OCI-M2 (cell line): ENCODE results near the gene MLLT6.
"Not testable (repeated sequence)": the region's sequence is repeated elsewhere in the genome, so short reads cannot be mapped to it uniquely, and the experiment has no call there.

Experiments used
- DNase-seq: peaks from one replicate; lab custom pipeline; 2025; ENCODE audit not compliant: unreplicated experiment; lab: John Stamatoyannopoulos, UW

MLLT6 gene

DNA sequence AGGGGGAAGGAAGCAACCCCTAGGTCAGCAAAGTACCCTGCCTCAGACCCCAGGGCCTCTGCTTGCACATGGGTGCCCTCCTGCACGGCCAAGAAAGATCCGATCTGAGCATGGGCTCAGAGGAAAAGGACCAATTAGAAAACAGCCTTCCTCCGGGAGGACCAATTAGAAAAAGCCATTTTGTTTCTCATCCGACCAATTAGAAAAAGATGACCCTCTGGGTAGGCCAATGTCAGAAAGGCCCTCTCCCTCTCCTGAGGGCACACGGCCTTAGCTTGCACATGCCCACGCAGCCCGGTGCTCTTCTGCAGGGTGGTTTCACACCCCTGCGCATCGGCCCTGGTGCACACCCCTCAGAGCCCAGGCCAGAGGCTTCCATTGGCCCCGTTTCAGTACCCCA is 20.0 kb downstream of the MLLT6 start:
- DNase-seq: no peak

DNA sequence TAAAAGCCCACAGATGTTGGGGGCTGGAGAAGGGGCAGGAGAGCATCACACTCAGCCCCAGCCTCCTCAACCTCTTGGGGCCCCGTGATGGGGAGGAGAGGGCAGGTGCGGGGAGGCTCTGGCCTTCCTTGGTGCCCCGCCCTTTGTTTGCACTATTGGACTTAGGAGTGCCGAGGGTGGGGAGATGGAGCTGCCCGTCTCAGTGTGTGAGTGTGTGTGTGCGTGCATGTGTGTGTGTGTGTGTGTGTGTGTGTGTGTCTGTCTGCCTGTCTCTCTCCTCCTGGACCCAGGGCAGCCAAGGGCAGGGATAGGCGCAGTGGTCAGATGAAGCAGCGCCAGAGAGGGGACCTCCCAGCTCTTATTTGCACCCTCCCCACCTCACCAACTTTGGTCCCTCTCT is 21.1 kb downstream of the MLLT6 start:
- not testable (repeated sequence) for DNase-seq

DNA sequence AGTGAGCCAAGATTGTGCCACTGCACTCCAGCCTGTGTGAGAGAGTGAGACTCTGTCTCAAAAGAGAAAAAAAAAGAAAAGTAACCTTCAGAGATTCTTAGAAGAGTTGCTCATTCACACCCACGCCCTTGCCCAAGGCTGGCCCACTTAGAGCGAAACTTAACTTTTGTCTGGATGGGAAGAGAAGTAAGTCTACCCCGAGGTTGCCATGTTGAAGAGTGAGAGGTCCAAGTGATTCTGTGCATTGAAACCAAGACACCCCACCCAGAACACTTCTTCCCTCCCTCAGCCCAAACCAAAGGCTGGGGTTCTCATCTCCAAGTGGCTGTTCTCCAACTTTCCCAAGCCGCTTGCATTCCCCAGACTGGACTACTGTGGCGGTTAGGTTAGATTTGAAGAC is 22.7 kb downstream of the MLLT6 start:
- DNase-seq: no peak

DNA sequence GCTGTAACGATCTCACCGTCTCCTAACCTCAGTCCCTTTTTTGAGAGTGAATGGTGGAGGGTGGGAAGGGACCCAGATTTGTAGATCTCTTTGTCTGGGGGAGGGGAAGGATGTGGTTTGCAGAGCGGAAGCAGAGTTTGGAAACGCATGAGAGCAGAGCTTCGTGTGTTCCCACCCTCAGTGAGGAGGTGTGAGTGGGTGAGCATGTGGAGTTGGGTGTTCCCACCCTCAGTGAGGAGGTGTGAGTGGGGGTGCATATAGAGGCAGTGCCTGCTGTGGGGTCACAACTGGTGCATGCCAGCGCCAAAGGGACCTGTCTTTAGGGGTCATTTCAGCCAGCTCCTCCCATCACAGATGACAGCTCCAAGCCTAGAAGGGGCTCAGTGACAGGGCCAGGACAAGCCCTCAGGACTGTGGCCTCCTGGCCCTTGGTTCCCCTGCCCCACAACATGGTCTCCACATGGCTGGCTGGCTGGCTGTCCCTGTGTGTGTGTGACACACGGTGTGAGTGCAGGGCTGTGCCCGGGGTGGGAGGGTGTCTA is 23.3 kb downstream of the MLLT6 start:
- no peak for DNase-seq

DNA sequence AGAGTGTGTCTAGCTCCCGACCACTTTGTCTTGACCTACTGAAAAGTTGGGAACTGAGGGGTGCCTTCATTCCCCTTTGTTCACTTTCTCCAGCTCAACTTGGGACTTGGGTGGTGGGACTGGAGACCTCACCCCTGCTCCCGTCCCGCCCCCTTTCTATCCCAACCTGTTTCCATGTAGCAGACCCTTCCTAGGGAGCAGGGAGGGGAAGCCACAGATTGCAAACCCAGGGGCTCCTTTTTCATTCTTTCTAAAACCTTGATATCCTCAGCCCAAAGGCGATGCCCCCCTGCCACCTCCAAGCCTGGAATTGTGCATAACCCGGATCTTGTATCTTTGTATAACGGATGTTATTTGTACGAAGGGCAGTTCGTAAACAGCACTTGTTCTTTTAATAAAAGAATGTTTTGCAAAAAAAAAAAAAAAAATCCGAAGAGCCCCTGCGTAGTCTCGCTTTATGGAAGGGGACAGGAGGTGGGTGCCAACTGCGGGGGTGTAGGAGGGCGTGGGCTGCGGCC is 24.4 kb downstream of the MLLT6 start:
- DNase-seq: no peak

DNA sequence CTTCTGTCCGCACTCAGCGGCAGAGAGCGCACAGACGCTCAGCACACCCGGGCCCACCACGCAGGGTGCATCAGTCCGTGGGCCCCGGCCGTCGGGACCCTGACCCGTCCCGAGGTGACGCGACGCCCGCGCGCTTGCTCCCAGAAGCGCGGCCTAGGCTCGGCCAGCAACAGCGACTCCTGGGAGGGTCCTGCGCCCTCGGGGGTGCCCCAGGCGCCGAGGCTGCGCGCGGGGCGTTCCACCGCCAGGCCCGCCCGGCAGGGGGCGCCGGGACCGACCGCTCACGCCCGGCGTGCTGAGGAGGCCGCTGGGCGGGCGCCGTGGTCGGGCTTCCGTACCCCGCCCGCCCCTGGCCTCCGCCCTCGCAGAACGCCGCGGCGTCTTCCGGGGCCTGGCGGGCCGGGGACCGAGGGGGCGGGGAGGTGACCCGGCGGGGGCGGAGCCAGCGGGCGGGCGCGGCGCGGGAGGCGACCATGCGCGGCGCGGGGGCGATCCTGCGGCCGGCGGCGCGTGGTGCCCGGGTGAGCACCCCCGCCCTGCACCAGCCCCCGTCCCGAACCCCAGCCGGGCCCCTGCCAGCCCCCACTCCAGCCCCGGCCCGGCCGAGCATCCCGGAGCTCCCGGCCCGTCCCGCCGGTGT is 24.9 kb downstream of the MLLT6 start, which contains the start of gene CISD3:
Gene CISD3 (plus strand): TSS at position 456 of the 640 bp plus-strand sequence. CDS start 18 bp downstream, at position 474.
- no peak for DNase-seq

DNA sequence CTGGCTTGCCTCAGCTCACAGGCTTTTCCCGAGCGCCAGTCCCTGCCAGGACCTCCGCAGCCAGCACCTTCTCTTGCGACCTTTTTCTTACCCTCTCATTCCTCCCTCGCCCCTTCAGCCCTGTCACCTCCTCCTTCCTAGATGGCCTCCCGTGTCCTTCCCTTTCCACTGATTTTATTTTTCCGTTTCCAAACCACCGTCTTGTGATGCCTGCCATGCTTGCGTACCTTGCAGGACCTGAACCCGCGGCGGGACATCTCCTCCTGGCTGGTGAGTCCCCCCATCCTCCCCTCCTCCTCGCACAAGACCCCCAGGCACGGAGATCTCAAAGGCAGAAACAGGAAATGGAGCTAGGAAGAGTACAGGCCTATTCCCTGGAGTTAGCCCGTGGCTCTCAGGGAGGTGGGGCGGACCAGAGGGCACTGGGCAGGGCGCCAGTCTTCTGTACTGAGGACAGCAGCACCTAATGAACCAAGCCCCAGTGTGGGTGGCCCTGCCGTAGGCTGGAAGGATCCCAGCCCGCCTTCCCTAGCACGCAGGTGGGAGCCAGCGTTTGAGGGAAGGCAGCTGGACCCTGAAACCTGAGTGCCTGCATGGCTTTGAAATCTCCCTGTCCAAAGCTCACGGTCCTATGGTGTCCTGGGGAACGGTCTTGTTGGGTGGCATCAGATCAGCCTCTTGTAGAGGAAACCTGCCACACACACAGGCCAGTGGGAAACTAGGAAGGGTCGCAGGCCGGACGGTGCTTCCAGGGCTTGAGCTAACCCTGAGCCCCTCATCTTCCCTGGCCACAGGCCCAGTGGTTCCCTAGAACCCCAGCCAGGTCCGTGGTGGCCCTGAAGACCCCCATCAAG is 25.7 kb downstream of the MLLT6 start:
- no peak for DNase-seq

DNA sequence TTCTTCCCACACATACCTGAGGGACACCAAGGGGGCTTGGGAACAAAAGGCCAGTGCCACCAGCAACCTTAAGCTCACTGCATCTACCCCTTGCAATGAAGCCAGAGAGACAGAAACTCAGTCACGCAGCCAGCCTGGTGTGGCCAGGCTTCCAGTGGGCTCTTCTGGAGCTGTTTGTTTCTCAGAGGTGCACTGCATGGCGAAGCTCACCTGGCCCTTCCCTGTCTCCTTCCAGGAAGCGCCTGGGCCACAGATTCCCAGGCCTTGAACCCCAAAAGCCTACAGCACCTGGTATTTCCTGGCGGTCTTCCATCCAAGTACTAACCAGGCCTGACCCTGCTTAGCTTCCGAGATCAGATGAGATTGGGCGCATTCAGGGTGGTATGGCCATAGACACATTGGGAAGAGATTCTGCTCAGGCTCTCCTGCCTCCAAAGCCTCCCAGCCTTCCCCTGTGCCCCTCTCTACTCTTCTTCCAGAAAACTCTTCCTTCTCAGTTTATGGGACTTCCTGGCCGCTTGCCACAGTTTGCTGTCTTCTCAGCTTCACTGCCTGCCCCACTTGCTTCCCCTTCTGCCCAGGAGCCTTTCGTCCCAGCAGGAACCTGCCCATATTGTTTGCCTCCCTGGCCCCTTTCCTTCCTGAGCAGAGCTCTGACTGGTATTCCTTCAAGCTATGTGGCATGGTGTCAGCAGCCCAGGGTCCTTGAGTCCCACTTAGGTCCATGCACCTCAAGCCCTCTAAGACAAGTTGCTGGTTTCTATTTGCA is 26.6 kb downstream of the MLLT6 start:
- no peak for DNase-seq

DNA sequence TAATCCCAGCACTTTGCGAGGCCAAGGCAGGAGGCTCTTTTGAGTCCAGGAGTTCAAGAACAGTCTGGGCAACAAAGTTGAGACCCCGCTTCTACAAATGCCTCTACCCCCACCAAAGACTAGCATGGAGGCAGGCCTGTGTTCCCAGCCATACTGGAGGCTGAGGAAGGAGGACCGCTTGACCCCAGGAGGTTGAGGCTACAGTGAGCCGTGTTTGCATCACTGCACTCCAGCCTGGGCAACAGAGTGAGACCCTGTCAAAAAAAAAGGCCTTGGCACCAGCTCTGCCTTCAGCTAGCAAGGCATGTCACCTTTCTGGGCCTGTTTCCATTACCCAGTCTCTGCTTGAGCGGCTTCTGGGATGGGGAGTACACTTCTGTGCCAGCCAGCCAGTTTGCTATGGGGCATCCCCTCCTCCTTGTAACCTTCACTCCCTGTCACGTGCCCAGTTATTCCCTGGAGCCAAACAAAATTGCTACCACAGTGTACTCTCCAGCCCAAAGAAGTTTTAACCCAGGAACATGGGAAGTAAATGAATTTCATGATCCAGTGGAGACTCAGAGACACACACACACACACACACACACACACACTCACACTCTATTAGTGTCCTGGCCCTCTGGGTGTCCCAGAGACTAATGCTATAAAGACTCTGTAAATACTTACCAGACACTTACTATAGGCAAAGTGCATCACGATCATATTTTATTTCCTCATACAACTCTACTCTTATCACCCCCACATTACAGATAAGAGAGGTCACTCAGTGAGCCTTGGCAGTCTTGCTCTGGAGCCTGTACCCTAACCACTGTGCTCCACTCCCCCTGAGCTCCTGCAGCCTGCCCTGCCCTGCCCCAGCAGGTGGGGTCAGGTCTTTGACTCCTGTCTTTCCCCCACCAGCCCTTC is 27.6 kb downstream of the MLLT6 start:
- no peak for DNase-seq

DNA sequence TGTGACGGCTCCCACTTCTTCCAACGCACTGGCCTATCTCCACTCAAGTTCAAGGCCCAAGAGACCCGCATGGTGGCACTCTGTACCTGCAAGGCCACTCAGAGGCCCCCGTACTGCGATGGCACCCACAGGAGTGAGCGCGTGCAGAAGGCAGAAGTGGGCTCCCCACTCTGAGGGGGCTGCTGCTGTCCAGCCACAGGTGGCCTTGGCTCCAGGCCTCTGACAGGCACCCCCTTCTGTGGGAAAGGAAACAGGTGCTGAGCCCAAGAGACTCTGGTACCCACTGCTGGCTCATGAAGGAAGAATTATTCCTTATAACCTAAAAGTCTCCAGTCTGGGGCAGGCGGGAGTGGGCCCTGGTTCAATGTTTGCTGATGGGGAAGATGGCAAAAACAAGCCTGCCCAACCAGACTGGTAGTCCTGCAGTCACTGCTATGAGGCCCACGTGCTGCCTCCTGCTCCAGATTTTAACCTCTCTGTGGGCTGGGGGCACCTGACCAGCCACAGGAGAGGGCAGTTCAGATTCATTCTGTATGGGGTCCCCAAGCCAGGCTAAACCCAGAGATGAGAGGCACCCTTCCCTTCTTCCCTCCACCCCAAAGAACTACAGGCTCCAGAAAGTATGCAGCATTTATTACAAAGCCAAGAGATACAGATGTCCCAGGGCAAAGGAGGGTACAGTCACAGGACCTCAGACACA is 28.4 kb downstream of the MLLT6 start:
- DNase-seq: no peak

DNA sequence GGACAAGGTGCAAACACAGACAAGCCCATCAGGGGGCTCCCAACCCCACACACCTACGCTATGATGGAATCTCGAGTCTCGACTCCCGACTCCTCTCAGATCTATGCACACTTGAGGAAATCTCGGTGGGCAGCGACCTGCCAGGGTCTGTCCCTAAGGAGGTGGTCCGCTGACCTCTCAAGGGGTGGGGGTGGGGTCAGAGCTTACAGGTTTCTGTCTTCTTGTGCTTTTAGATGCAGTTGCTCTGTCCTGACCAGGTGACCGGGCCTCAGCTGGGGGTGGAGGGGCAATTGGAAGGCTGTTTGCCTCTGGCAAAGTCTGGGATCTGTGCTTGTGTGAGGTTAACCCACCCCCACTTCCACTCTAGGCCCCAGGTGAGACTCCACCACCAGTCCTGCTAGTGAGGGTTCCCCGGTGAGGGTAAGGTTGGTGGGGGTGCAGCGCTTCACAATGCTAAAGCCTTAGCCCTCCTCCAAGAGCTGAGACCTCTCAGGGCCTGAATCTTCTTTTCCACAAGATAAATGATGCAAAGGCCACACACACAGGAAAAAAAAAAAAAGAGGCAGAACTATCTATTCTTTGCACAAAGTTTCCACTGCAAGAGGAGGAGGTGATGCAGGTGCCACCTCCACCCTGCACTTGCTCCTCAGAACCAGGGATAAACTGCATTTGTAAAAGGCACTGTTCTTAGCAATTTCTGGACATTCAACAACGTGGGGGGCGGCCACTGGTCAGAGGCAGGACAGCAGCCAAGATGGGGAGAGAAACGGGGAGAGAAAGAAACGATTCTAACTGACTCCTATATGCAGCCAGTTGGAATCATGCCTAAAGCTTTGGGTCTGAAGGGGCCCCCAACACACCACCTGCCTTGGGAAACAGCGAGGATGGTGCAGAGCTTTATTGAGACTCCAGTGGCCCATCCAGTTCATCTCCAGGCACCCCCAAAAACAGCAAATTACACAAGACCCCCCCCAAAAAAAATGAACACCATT is 29.2 kb downstream of the MLLT6 start:
- no peak for DNase-seq

DNA sequence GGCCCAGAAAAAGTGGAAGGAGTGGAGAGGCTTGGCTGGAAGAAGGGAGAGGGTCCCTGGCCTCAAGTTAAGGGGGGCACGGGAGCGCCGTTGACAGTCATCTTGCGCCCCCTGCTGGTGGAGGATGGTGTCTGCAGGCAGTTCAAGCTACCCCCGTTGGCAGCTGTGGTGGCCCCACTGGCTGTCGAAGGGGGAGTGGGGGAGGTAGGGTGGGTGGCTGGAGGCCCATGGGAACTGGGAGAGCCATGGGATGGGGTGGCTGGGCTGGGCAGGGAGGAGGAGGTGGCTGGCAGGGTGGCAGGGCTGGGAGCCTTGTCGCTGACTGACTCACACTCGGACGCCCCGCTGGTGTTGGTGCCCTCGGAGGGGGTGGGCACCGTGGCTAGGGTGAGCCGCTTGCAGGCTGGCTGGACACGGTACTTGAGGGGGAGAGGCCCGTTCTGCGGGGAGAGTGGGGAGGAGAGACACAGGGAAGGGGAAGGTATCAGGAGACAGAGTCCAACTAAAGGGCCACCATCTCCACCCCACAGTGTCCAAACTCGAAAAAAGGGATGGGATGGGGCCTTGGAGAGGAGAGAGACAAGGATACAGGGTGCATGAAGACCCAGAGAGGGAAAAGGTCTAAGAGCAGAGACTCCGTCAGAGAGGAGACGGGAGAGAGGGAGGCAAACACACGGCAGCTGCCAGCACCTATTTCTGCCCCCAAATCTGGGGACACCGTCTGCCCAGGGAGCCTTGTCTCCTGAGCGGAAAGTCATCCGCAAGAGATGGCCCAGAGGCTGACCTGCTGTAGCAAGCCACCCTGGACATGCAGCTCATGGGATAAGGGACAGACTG is 30.3 kb downstream of the MLLT6 start:
- DNase-seq: no peak

DNA sequence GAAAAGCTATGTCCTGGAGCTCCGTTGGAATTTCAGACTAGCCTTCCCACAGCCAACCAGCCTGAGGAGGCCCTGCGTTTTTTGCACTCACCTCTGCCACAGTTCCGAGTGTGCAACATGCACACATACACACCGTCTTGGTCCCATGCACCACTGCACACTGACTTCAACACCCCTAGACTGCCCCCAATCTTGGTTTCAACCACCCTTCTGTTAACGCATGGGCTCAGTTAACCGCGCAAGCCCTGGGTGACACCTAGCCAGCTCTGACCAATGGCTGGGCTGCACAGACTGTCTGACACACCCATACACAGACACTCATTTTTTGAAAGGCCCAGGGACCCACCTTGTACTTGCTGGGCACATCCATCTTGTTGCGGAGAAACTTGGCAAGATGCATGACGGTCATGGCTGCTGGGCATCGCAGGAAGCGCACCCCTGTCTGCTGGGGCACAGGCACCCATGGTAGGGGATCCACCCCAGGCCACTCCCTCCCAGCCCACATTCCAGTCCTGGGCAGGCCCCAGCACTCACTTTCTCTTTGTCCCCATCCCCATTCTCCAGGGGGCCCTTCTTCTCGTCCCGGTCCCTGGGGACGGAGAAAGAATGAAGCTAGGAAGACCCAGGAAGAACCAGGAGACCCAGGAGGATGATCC is 33.1 kb downstream of the MLLT6 start:
- DNase-seq: no peak

DNA sequence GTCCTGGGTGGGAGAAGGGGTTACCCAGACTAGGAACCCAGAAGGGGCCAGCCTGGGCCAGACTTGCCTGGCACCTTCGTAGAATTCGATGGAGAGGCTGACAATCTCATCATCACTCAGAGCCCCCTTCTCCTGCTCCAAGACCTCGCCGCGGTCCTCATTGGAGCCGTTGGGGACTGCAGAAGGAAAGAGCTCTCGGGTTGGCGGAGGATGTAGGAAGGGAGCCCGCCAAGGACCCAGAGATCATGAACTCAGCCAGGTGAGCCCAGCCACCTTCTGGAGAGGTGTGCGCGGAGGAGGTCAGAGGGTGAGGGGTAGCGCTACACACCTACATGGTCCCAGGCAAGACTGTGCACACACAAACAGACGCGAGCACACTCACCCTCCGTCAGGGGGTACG is 33.6 kb downstream of the MLLT6 start:
- no peak for DNase-seq

DNA sequence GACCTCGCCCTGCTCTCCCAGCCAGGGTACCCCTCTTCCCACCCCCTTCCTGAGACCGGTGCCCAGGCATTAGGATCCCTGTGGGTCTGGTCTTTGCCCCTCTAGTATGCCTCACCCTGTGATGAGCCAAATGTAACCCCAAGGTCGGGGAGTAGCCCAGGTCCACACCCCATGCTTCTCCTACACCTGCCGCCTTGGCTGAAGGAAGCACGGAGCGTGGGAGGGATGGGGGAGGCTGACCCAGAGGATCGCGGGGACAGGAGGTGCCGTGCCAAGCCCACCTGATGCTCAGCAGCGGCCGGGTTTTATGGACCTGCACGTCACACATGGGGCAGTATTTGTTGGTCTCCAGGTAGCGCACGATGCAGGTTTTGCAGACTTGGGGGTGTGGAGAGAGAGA is 34.2 kb downstream of the MLLT6 start:
- DNase-seq: no peak

DNA sequence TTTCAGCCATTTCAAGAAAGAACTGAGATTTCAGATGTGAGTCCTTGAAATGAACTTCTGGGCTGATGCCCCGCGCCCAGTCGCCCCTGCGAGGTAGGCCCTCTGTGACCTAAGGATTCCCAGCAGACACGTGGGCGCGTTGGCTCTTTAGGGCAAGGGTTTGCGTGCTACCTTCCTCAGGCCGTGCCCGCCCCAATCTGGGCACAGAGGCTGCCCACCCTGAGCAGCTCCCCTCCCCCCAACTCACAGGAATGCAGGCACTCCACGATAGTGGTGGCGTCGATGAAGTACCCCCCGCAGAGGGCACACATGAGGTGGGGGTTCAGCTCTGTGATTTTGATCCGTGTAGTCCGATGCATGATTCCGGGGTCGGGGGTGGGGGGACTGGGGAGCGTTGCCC is 35.0 kb downstream of the MLLT6 start:
- DNase-seq: no peak

DNA sequence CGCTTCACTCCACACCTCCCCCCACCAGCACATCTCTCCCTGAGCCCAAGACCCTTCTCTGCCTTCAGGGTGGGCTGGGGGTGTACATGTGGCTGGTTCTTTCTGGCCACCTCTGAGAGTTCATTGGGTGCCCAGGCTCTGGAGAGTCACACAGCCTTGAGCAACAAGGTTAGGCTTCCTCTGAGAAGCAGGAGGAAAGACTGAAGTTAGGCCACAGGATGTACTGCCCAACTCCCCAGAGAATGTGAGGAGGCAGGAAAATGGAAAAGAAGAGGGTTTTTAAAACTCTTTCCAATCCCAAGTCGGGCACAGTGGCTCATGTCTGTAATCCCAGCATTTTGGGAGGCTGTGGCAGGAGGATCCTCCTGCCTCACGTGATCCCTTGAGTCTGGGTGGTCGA is 35.7 kb downstream of the MLLT6 start:
- DNase-seq: no peak
